Measurements from ENCODE around the gene DNAJA1. TPM values are rescaled to one million over a fixed set of nuclear protein-coding genes. Genes with fewer than 3 reads are reported as not detected.

The DNAJA1 gene
- polyA plus RNA-seq, 1 donor (not counting 4 experiments of a cell fraction or from before 2014, with no cell fraction given) = 169 TPM

DNA sequence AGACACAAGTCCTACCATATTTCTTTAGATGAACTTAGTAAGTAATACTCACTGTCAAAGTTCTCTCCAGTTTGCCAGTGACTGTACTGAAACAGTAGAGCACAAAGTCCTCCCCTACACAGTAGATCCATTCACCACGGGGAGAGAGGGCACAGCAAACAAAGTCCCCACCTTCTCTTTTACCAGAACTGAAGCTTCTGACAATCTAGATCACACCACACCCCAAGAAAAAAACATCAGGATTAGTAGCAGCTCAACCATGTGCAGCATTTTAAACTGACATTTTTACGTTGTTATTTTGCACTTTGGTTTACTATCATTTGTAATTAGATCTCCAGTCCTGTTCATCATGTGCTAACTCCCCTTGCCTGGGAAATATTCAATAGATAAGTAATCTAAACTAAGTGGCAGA is 23.0 kb downstream of the DNAJA1 start:
- Histone ChIP-seq H3K4me1 (ENCODE audit: control insufficient read depth, extremely low read depth, insufficient read depth, low read length) (peaks cover 12% of the 10 kb centered on the region), H2AFZ (ENCODE audit: control insufficient read depth, low read length) (no peak overlapping the region), H3K9ac (ENCODE audit: control insufficient read depth, extremely low read depth, insufficient read depth, low read length) (no peak overlapping the region), H4K20me1 (ENCODE audit: control insufficient read depth, extremely low read depth, insufficient read depth, low read length) (no peaks in the 10 kb centered on the region), H3K79me2 (ENCODE audit: control insufficient read depth, insufficient read depth, low read length) (no peaks in the 10 kb centered on the region), H3K27me3 (ENCODE audit: control insufficient read depth, extremely low read depth, insufficient read depth, low read length) (no peaks in the 10 kb centered on the region), H3K4me3 (ENCODE audit: control insufficient read depth in 2 of 3, extremely low read depth in 1 of 3, insufficient read depth in 2 of 3, low read depth in 1 of 3, low read length in 3 of 3) (no peak overlapping the region), H3K9me3 (ENCODE audit: control insufficient read depth, low read depth, low read length) (no peaks in the 10 kb centered on the region), H3K36me3 (ENCODE audit: control insufficient read depth in 2 of 2, extremely low read depth in 1 of 2, insufficient read depth in 2 of 2, low read length in 2 of 2) (peaks cover 4 to 19% of the 10 kb centered on the region in 2 experiments), H3K4me2 (ENCODE audit: control insufficient read depth, extremely low read depth, insufficient read depth, low read depth, low read length) (no peak overlapping the region), H3K9me1 (ENCODE audit: control insufficient read depth, extremely low read depth, insufficient read depth, low read length) (no peaks in the 10 kb centered on the region), H3K27ac (ENCODE audit: control insufficient read depth, insufficient read depth, low read length) (no peak overlapping the region)
- TF ChIP-seq, protein P1, sequence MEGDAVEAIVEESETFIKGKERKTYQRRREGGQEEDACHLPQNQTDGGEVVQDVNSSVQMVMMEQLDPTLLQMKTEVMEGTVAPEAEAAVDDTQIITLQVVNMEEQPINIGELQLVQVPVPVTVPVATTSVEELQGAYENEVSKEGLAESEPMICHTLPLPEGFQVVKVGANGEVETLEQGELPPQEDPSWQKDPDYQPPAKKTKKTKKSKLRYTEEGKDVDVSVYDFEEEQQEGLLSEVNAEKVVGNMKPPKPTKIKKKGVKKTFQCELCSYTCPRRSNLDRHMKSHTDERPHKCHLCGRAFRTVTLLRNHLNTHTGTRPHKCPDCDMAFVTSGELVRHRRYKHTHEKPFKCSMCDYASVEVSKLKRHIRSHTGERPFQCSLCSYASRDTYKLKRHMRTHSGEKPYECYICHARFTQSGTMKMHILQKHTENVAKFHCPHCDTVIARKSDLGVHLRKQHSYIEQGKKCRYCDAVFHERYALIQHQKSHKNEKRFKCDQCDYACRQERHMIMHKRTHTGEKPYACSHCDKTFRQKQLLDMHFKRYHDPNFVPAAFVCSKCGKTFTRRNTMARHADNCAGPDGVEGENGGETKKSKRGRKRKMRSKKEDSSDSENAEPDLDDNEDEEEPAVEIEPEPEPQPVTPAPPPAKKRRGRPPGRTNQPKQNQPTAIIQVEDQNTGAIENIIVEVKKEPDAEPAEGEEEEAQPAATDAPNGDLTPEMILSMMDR (optimal IDR thresholded peaks at IDR 0.05 in 1 of 3, IDR thresholded peaks at IDR 0.05 in 1 of 3, conservative IDR thresholded peaks at IDR 0.05 in 1 of 3; ENCODE audit: extremely low read depth in 1 of 3, insufficient read depth in 2 of 3, low read length in 3 of 3) = no peak
- TF ChIP-seq EZH2 (IDR thresholded peaks at IDR 0.05; ENCODE audit: low read length) = no peak
- no peak for FAIRE-seq
- dilution Hi-C loops (cut with MboI; ENCODE audit: extremely low pct_ligation_motif_present, low sequenced_read_pairs) = no loop called here
- DNase-seq (ENCODE audit: low read depth, low spot score) = no peak

DNA sequence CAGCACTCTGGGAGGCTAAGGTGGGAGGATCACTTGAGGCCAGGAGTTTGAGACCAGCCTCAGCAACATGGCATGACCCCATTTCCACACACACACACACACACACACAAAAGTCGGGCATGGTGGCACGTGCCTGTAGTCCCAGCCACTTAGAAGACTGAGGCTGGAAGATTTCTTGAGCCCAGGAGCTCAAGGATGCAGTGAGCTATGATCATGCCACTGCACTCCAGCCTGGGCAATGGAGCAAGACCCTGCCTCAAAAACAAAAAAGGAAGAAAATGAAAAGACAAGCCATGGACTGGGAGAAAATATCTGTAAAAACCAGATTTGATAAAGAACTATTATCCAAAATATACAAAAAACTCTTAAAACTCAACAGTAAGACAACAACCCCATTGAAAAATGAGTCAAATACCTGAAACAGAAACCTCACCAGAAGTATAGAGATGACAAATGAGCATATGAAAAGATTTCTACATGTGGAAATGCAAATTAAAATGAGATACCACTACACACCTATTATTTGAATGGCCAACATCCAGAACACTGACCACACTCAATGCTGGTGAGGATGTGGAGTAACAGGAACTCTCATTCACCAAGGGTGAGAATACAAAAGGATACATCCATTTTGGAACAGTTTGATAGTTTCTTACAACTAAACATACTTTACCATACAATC is 24.7 kb downstream of the DNAJA1 start:
- no peaks in the 10 kb centered on the region for H4K20me1 ChIP-seq (ENCODE audit: control insufficient read depth, extremely low read depth, insufficient read depth, low read length)
- peaks cover 2% of the 10 kb centered on the region for H3K4me1 ChIP-seq (ENCODE audit: control insufficient read depth, extremely low read depth, insufficient read depth, low read length)
- H2AFZ ChIP-seq (ENCODE audit: control insufficient read depth, low read length) = no peak overlapping the region
- no peak overlapping the region for H3K4me3 ChIP-seq (ENCODE audit: control insufficient read depth in 2 of 3, extremely low read depth in 1 of 3, insufficient read depth in 2 of 3, low read depth in 1 of 3, low read length in 3 of 3)
- peaks cover 6 to 23% of the 10 kb centered on the region in 2 experiments for H3K36me3 ChIP-seq (ENCODE audit: control insufficient read depth in 2 of 2, extremely low read depth in 1 of 2, insufficient read depth in 2 of 2, low read length in 2 of 2)
- H3K9me1 ChIP-seq (ENCODE audit: control insufficient read depth, extremely low read depth, insufficient read depth, low read length) = no peaks in the 10 kb centered on the region
- no peak overlapping the region for H3K4me2 ChIP-seq (ENCODE audit: control insufficient read depth, extremely low read depth, insufficient read depth, low read depth, low read length)
- H3K9me3 ChIP-seq (ENCODE audit: control insufficient read depth, low read depth, low read length) = no peaks in the 10 kb centered on the region
- dilution Hi-C loops (cut with MboI; ENCODE audit: extremely low pct_ligation_motif_present, low sequenced_read_pairs) = no loop called here
- no peak for TF ChIP-seq EZH2 (IDR thresholded peaks at IDR 0.05; ENCODE audit: low read length)
- TF ChIP-seq, protein P1 (optimal IDR thresholded peaks at IDR 0.05 in 1 of 3, IDR thresholded peaks at IDR 0.05 in 1 of 3, conservative IDR thresholded peaks at IDR 0.05 in 1 of 3; ENCODE audit: extremely low read depth in 1 of 3, insufficient read depth in 2 of 3, low read length in 3 of 3) = no peak
- FAIRE-seq (peak; percentile 41), DNase-seq (ENCODE audit: low read depth, low spot score) (no peak)
- no peaks in the 10 kb centered on the region for H3K79me2 ChIP-seq (ENCODE audit: control insufficient read depth, insufficient read depth, low read length)
- no peak overlapping the region for H3K9ac ChIP-seq (ENCODE audit: control insufficient read depth, extremely low read depth, insufficient read depth, low read length)
- no peak overlapping the region for H3K27ac ChIP-seq (ENCODE audit: control insufficient read depth, insufficient read depth, low read length)
- H3K27me3 ChIP-seq (ENCODE audit: control insufficient read depth, extremely low read depth, insufficient read depth, low read length) = no peaks in the 10 kb centered on the region

Measured in keratinocyte (primary cell).